ENCODE results near the gene SPDYE8. TPM values are rescaled to one million over a fixed set of nuclear protein-coding genes. Genes with fewer than 3 reads are reported as not detected.
"Not testable (repeated sequence)": the region's sequence is repeated elsewhere in the genome, so short reads cannot be mapped to it uniquely, and the experiment has no call there.

SPDYE8 gene
- total and polyA plus RNA-seq, 9 of the 15 experiments (the other 6 are each of a cell fraction or from before 2014, with no cell fraction given) = 0.03 to 0.10 TPM; not detected in 7

GRCh38 chr7:73005693-73006447 lies 23.7 kb downstream of the SPDYE8 start (continued):
- TF ChIP-seq MYC (IDR thresholded peaks at IDR 0.05; ENCODE audit: low read depth, low read length) = not testable (repeated sequence)
- TF ChIP-seq MYC (CRISPR knock-in tag; IDR thresholded peaks at IDR 0.05; ENCODE audit: borderline replicate concordance, low read depth) (peak; percentile 83; the same call in 1 of the 2 replicates), EP400 (IDR thresholded peaks at IDR 0.05) (peak; percentile 92), HNRNPLL (IDR thresholded peaks at IDR 0.05; ENCODE audit: low read depth, low read length, poor library complexity, severe bottlenecking) (peak; percentile 33), POLR2AphosphoS5 (IDR thresholded peaks at IDR 0.05; ENCODE audit: control insufficient read depth, insufficient read depth, low read depth, low read length) (peak; percentile 81), PHF8 (IDR thresholded peaks at IDR 0.05; ENCODE audit: borderline replicate concordance, low read length) (peak; percentile 44; the same call in 1 of the 2 replicates), GABPB1 (CRISPR knock-in tag; IDR thresholded peaks at IDR 0.05) (peak; percentile 21; the same call in 1 of the 2 replicates), ATF7 (IDR thresholded peaks at IDR 0.05) (peak; percentile 76), FOXP1 (CRISPR knock-in tag; IDR thresholded peaks at IDR 0.05) (peak; percentile 46; the same call in 1 of the 2 replicates), TAF1 (IDR thresholded peaks at IDR 0.05; ENCODE audit: control insufficient read depth, extremely low read depth, insufficient read depth, low read length, severe bottlenecking) (peak; percentile 90), ATF4 (CRISPR knock-in tag; IDR thresholded peaks at IDR 0.05) (0 out of 2 replicates have a peak, but pooled peaks have one; percentile 18), GABPA (tag; conservative IDR thresholded peaks at IDR 0.05; ENCODE audit: low read depth) (peak; percentile 65), CREB1 (IDR thresholded peaks at IDR 0.05) (peak; percentile 36; the same call in 1 of the 2 replicates), CREB1 (CRISPR knock-in tag; IDR thresholded peaks at IDR 0.05) (peak; percentile 71), MAZ (CRISPR knock-in tag; conservative IDR thresholded peaks at IDR 0.05 in 1 of 2, IDR thresholded peaks at IDR 0.05 in 1 of 2) (peak; percentile 44 to 56; a peak in 2 of 4 replicates), SMAD4 (CRISPR knock-in tag; conservative IDR thresholded peaks at IDR 0.05) (peak; percentile 76), MBD2 (IDR thresholded peaks at IDR 0.05; ENCODE audit: borderline replicate concordance, low read depth) (peak; percentile 78), PML (IDR thresholded peaks at IDR 0.05; ENCODE audit: low read length) (peak; percentile 61; the same call in 1 of the 2 replicates), VEZF1 (CRISPR knock-in tag; IDR thresholded peaks at IDR 0.05) (peak; percentile 20; the same call in 1 of the 2 replicates), POLR2B (IDR thresholded peaks at IDR 0.05; ENCODE audit: low read depth, partially characterized antibody) (peak; percentile 96), ARID4B (CRISPR knock-in tag; IDR thresholded peaks at IDR 0.05) (0 out of 2 replicates have a peak, but pooled peaks have one; percentile 32)
